ENCODE results near the gene PID1.

DNA sequence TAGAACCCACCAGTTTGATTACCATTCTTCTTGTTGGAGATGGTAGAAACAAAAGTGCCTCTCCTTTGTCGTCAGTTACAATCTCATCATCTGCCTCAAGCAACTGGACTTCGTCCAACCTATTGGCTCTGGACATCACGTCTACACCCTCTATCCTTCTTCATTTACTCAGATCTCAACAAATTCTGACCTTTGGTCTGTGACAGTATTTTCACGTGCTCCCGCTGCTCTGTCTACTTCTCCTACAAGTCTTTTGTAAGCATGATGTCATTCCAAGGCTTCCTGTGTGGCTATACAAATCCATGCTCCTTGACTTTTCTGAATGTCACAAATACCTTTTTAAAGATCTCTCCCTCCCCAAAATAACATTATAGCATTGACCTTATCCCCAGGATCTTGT is 43.0 kb upstream of the PID1 start:
- TF ChIP-seq, protein P1, sequence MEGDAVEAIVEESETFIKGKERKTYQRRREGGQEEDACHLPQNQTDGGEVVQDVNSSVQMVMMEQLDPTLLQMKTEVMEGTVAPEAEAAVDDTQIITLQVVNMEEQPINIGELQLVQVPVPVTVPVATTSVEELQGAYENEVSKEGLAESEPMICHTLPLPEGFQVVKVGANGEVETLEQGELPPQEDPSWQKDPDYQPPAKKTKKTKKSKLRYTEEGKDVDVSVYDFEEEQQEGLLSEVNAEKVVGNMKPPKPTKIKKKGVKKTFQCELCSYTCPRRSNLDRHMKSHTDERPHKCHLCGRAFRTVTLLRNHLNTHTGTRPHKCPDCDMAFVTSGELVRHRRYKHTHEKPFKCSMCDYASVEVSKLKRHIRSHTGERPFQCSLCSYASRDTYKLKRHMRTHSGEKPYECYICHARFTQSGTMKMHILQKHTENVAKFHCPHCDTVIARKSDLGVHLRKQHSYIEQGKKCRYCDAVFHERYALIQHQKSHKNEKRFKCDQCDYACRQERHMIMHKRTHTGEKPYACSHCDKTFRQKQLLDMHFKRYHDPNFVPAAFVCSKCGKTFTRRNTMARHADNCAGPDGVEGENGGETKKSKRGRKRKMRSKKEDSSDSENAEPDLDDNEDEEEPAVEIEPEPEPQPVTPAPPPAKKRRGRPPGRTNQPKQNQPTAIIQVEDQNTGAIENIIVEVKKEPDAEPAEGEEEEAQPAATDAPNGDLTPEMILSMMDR (IDR thresholded peaks at IDR 0.05; ENCODE audit: low read depth, low read length) = no peak
- TF ChIP-seq POLR2A (IDR thresholded peaks at IDR 0.05; ENCODE audit: extremely low read depth, insufficient read length) = no peak

Data from NB4 (cell line).